Measurements from ENCODE around the gene PTCH2. TPM values are rescaled to one million over a fixed set of nuclear protein-coding genes. Genes with fewer than 3 reads are reported as not detected.
A peak's percentile ranks its signal among the peaks of the same experiment; 100 is the strongest.

PTCH2 gene
- total and polyA plus RNA-seq, 2 of the 13 experiments (the other 11 are each of a cell fraction or from before 2014, with no cell fraction given): 0.60 to 1.5 TPM

DNA sequence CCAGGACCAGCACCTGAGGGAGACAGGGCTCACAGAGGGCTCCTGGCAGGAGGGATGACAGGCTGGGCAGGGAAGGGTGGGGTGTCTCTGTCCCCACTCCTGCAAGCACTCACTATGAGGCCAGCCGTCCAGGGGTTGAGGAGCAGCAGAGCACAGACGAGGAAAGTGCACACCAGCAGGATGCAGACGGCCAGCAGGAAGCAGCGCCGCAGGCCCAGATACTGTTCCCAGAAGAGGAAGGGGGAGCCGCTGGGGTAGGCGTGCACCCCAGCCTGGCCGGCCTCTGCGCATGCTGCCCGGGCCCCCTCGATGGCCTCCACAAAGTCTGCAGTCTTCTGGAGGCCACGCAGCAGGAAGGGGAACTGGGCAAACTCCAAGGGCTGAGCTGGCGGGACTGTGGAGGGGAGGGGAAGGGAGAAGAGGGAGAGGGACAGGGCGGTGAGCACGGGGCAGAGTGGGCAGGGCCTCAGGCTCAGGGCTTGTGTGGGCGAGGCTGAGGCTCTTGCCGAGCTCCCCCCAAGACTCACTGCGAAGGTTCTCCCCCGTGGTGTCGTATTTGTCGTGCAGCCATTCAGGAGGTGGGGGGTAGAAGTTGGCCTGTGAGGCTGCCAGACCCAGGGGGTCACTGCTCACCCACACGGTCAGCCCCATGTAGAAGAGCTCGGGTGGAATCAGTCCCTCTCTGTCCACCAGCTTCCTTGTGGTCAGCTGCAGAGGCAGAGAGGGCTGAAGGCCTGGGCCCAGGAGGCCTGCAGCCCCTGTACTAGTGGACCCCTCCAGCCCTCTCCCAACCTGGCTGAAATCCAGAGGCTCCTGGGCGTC is 16.5 kb downstream of the PTCH2 start (continued):
- peak; percentile 41; the same call in 1 of the 2 replicates for TF ChIP-seq ZNF713 (CRISPR knock-in tag; IDR thresholded peaks at IDR 0.05)
- no peak for TF ChIP-seq MED13 (CRISPR knock-in tag; IDR thresholded peaks at IDR 0.05)
- peak; percentile 69; the same call in 1 of the 2 replicates for TF ChIP-seq ZNF468 (CRISPR knock-in tag; IDR thresholded peaks at IDR 0.05)
- peak; percentile 42; the same call in 1 of the 2 replicates for TF ChIP-seq JUND (CRISPR knock-in tag; IDR thresholded peaks at IDR 0.05)
- TF ChIP-seq, protein P1, sequence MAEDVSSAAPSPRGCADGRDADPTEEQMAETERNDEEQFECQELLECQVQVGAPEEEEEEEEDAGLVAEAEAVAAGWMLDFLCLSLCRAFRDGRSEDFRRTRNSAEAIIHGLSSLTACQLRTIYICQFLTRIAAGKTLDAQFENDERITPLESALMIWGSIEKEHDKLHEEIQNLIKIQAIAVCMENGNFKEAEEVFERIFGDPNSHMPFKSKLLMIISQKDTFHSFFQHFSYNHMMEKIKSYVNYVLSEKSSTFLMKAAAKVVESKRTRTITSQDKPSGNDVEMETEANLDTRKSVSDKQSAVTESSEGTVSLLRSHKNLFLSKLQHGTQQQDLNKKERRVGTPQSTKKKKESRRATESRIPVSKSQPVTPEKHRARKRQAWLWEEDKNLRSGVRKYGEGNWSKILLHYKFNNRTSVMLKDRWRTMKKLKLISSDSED (CRISPR knock-in tag; IDR thresholded peaks at IDR 0.05): no peak
- peak; percentile 54 for TF ChIP-seq POGZ (CRISPR knock-in tag; IDR thresholded peaks at IDR 0.05)
- 0 out of 2 replicates have a peak, but pooled peaks have one; percentile 1 for TF ChIP-seq ZNF264 (CRISPR knock-in tag; IDR thresholded peaks at IDR 0.05)
- peak; percentile 95 for TF ChIP-seq SNAI1 (CRISPR knock-in tag; IDR thresholded peaks at IDR 0.05; ENCODE audit: borderline replicate concordance)
- TF ChIP-seq NCOA2 (CRISPR knock-in tag; IDR thresholded peaks at IDR 0.05): peak; percentile 35
- TF ChIP-seq, protein P2, sequence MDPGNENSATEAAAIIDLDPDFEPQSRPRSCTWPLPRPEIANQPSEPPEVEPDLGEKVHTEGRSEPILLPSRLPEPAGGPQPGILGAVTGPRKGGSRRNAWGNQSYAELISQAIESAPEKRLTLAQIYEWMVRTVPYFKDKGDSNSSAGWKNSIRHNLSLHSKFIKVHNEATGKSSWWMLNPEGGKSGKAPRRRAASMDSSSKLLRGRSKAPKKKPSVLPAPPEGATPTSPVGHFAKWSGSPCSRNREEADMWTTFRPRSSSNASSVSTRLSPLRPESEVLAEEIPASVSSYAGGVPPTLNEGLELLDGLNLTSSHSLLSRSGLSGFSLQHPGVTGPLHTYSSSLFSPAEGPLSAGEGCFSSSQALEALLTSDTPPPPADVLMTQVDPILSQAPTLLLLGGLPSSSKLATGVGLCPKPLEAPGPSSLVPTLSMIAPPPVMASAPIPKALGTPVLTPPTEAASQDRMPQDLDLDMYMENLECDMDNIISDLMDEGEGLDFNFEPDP (CRISPR knock-in tag; conservative IDR thresholded peaks at IDR 0.05): no peak
- TF ChIP-seq ZNF335 (CRISPR knock-in tag; IDR thresholded peaks at IDR 0.05): peak; percentile 46
- TF ChIP-seq, protein P3, sequence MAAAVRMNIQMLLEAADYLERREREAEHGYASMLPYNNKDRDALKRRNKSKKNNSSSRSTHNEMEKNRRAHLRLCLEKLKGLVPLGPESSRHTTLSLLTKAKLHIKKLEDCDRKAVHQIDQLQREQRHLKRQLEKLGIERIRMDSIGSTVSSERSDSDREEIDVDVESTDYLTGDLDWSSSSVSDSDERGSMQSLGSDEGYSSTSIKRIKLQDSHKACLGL (CRISPR knock-in tag; IDR thresholded peaks at IDR 0.05): peak; percentile 46
- TF ChIP-seq, protein P4, sequence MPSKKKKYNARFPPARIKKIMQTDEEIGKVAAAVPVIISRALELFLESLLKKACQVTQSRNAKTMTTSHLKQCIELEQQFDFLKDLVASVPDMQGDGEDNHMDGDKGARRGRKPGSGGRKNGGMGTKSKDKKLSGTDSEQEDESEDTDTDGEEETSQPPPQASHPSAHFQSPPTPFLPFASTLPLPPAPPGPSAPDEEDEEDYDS (CRISPR knock-in tag; IDR thresholded peaks at IDR 0.05): peak; percentile 77
- TF ChIP-seq TEAD3 (CRISPR knock-in tag; optimal IDR thresholded peaks at IDR 0.05; ENCODE audit: borderline replicate concordance): peak; percentile 59
- no peak for TF ChIP-seq ZNF253 (CRISPR knock-in tag; IDR thresholded peaks at IDR 0.05; ENCODE audit: borderline replicate concordance)
- peak; percentile 88 for TF ChIP-seq IRF2 (CRISPR knock-in tag; IDR thresholded peaks at IDR 0.05)
- TF ChIP-seq ZNF317 (CRISPR knock-in tag; IDR thresholded peaks at IDR 0.05): peak; percentile 78
- TF ChIP-seq, protein P5, sequence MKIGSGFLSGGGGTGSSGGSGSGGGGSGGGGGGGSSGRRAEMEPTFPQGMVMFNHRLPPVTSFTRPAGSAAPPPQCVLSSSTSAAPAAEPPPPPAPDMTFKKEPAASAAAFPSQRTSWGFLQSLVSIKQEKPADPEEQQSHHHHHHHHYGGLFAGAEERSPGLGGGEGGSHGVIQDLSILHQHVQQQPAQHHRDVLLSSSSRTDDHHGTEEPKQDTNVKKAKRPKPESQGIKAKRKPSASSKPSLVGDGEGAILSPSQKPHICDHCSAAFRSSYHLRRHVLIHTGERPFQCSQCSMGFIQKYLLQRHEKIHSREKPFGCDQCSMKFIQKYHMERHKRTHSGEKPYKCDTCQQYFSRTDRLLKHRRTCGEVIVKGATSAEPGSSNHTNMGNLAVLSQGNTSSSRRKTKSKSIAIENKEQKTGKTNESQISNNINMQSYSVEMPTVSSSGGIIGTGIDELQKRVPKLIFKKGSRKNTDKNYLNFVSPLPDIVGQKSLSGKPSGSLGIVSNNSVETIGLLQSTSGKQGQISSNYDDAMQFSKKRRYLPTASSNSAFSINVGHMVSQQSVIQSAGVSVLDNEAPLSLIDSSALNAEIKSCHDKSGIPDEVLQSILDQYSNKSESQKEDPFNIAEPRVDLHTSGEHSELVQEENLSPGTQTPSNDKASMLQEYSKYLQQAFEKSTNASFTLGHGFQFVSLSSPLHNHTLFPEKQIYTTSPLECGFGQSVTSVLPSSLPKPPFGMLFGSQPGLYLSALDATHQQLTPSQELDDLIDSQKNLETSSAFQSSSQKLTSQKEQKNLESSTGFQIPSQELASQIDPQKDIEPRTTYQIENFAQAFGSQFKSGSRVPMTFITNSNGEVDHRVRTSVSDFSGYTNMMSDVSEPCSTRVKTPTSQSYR (CRISPR knock-in tag; IDR thresholded peaks at IDR 0.05; ENCODE audit: borderline replicate concordance): peak; percentile 46; the same call in 1 of the 2 replicates
- 0 out of 2 replicates have a peak, but pooled peaks have one; percentile 49 for TF ChIP-seq REPIN1 (CRISPR knock-in tag; IDR thresholded peaks at IDR 0.05; ENCODE audit: borderline replicate concordance, low read depth)
- TF ChIP-seq ZNF891 (CRISPR knock-in tag; IDR thresholded peaks at IDR 0.05): peak; percentile 53; the same call in 1 of the 2 replicates
- peak; percentile 64; the same call in 1 of the 2 replicates for TF ChIP-seq WIZ (CRISPR knock-in tag; IDR thresholded peaks at IDR 0.05)
- peak; percentile 60; the same call in 1 of the 2 replicates for TF ChIP-seq EEA1 (CRISPR knock-in tag; IDR thresholded peaks at IDR 0.05; ENCODE audit: borderline replicate concordance)
- no peak for TF ChIP-seq HNF4G (IDR thresholded peaks at IDR 0.05; ENCODE audit: borderline replicate concordance, low read depth, low read length)
- TF ChIP-seq HNF4G (CRISPR knock-in tag; IDR thresholded peaks at IDR 0.05; ENCODE audit: borderline replicate concordance, low read depth): peak; percentile 68

All from HepG2 (cell line).